OCI-LY3 (cell line): ENCODE results near the gene KTN1.

Experiments used
- EZH2phosphoT487 ChIP-seq: fragments of 200-600 bp; shearing (Covaris generic); IDR thresholded peaks from 2 replicates; pipeline ENCODE4 v1.6.1; 2018; ENCODE audit warnings: antibody characterized with exemption, mixed run types, low read depth
- TF ChIP-seq, protein P1 (sequence below): fragments of 200-600, 300-600 bp; sonication (generic); IDR thresholded peaks from 2 replicates; pipeline ENCODE4 v1.5.1; 2014; ENCODE audit warnings: antibody characterized with exemption, low read length, low read depth

DNA sequence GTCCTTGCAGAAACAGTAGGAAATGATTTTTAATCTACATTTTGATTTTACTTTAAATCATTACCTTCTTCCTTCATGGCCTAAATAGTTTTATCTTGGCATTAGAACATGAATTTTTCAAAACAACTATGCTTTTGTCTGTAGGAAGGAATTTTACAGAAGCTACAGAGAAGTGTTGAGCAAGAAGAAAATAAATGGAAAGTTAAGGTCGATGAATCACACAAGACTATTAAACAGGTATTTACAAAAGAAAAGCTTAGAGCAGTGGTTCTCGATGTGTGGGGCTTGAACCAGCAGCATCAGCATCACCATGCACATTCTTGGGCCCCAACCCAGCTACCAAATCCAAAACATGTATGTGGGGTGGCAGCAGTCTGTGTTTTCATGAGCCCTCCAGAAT is 91.6 kb downstream of the KTN1 start:
- TF ChIP-seq, protein P1, sequence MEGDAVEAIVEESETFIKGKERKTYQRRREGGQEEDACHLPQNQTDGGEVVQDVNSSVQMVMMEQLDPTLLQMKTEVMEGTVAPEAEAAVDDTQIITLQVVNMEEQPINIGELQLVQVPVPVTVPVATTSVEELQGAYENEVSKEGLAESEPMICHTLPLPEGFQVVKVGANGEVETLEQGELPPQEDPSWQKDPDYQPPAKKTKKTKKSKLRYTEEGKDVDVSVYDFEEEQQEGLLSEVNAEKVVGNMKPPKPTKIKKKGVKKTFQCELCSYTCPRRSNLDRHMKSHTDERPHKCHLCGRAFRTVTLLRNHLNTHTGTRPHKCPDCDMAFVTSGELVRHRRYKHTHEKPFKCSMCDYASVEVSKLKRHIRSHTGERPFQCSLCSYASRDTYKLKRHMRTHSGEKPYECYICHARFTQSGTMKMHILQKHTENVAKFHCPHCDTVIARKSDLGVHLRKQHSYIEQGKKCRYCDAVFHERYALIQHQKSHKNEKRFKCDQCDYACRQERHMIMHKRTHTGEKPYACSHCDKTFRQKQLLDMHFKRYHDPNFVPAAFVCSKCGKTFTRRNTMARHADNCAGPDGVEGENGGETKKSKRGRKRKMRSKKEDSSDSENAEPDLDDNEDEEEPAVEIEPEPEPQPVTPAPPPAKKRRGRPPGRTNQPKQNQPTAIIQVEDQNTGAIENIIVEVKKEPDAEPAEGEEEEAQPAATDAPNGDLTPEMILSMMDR, result no peak
- no peak for TF ChIP-seq EZH2phosphoT487
